ENCODE data around the gene CRABP2.

CRABP2 gene

DNA sequence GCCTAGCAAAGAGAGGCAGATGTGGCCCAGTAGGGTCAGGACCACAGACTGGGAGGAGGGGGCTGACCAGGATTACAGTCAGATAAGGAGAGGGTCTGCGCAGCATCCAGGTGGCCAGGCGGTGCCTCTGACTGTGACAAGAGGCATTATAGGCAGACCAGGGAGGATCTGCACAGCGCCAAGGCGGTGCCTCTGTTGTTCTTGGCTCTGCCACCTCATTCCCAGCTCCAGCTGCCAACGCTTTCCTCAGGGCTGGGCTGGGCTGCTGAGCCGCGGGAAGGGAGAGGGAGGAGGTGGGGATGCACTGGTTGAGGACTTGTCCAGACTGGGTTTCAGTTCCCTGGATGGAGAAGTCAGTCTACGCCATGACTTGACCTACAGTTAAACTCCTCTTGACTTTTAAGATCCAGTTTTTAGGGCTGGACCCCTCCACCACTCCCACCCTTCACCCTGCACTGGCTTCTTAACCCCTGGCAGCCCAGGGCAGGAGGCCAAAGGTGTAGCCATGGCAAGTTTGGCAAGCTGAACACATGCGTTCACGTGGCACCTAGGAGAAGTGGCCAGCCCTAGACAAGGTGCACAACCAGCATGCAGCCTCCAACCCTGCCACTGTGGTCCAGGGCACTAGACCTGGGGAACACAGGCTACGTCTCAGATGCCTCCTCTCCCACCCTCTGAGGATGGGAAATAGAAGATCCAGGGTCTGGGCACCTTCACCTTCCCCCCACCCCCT is 4.5 kb upstream of the CRABP2 start:
- no peak overlapping the region for H3K4me3 ChIP-seq (ENCODE audit: control insufficient read depth, low read depth, low read length)
- peak; percentile 75 for DNase-seq (ENCODE audit: low read depth)
- TF ChIP-seq, protein P1, sequence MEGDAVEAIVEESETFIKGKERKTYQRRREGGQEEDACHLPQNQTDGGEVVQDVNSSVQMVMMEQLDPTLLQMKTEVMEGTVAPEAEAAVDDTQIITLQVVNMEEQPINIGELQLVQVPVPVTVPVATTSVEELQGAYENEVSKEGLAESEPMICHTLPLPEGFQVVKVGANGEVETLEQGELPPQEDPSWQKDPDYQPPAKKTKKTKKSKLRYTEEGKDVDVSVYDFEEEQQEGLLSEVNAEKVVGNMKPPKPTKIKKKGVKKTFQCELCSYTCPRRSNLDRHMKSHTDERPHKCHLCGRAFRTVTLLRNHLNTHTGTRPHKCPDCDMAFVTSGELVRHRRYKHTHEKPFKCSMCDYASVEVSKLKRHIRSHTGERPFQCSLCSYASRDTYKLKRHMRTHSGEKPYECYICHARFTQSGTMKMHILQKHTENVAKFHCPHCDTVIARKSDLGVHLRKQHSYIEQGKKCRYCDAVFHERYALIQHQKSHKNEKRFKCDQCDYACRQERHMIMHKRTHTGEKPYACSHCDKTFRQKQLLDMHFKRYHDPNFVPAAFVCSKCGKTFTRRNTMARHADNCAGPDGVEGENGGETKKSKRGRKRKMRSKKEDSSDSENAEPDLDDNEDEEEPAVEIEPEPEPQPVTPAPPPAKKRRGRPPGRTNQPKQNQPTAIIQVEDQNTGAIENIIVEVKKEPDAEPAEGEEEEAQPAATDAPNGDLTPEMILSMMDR (conservative IDR thresholded peaks at IDR 0.05; ENCODE audit: control insufficient read depth, insufficient read depth, low read depth, low read length): no peak

- no peak overlapping the region for H3K4me3 ChIP-seq (ENCODE audit: control insufficient read depth, low read depth, low read length)
- TF ChIP-seq, protein P1 (conservative IDR thresholded peaks at IDR 0.05; ENCODE audit: control insufficient read depth, insufficient read depth, low read depth, low read length): no peak
- no peak for DNase-seq (ENCODE audit: low read depth)
Measured at GRCh38 chr1:156709031-156709430, 3.6 kb upstream of the CRABP2 start.

- DNase-seq (ENCODE audit: low read depth): peak; percentile 49
- H3K4me3 ChIP-seq (ENCODE audit: control insufficient read depth, low read depth, low read length): no peak overlapping the region
- TF ChIP-seq, protein P1 (conservative IDR thresholded peaks at IDR 0.05; ENCODE audit: control insufficient read depth, insufficient read depth, low read depth, low read length): no peak
Measured at GRCh38 chr1:156708218-156708661, 2.9 kb upstream of the CRABP2 start.

DNA sequence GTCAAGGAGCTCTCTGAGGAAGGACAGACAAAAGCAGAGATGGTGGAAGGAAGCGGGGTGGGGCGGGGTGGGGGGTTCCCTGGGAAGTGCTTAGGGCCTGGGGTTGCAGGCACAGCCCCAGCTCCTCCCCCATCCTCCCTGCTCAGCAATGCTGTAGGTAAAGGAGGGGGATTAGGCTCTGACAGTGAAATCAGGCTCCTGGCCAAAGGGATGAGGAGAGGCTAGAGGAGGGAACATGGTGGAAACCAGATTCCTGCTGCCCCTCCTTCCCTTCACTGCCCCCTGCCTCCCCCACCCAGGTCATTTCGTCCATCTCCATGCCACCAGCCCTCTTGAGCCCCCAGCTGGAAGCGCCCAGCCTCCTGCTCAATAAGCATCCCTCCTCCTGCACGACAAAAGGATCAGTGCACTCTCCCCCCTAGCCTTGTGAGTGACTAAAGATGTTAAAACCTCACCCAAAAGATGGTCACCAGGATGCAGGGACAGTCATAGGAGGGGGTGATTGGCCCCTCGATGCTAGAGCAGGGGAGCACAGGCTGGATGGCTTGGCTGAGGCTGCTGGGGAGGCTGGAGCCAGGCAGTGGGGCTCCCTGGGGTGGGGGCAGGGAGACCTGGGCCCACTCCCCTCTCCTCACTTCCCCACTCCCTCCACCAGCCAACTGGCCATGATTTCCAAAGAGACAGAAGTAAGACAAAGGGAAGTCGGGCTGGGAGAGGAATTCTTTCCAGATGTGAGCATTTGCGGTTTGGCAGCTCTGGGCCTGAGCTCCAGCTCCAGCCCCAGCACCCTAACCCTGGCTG is 2.2 kb upstream of the CRABP2 start:
- DNase-seq (ENCODE audit: low read depth): peak; percentile 79

DNA sequence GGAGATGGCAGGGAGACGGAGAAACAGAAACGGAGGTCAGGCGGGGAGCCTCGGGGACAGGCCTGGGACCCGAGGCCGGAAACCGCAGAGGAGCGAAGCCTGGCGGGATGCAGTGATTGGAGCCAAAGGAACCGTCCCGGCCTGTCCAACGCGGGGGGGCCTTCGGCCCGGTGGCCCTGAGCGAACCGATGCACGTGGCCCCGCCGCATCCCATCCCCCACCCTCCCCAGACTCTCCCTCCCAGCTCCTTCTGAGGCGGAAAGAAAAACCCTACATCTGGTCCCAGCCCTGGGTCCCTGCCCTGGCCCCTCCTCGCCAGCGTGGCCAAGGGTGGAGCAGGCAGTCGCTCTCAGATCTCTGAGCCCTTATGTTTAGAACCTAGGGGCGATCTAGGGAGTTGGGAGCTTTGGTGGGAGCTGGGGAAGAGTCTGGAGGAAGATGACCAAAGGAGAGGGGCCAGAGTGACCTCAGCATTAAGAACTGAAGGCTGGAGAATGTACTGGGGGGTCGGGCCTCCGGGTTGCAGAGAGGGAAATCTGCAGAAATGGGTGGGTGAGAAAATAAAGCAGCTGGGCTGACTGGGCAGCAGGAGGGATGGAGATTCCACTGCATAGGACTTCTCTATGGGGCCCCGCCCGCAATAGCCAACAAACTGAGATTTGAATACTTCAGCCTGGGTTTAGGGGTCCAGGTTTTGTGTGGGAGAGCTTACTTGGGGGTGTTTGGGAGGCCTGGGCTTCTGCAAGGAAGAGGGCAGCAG is 1.5 kb upstream of the CRABP2 start:
- TF ChIP-seq, protein P1 (conservative IDR thresholded peaks at IDR 0.05; ENCODE audit: control insufficient read depth, insufficient read depth, low read depth, low read length): no peak
- H3K4me3 ChIP-seq (ENCODE audit: control insufficient read depth, low read depth, low read length): peak overlapping the region; percentile 43
- peak; percentile 83 for DNase-seq (ENCODE audit: low read depth)

More for the DNA sequence above, 2.2 kb upstream of the CRABP2 start:
- TF ChIP-seq, protein P1 (conservative IDR thresholded peaks at IDR 0.05; ENCODE audit: control insufficient read depth, insufficient read depth, low read depth, low read length): no peak
- peak overlapping the region; percentile 9 for H3K4me3 ChIP-seq (ENCODE audit: control insufficient read depth, low read depth, low read length)

GRCh38 chr1:156705918-156706656 is 704 bp upstream of the CRABP2 start:
- TF ChIP-seq, protein P1 (conservative IDR thresholded peaks at IDR 0.05; ENCODE audit: control insufficient read depth, insufficient read depth, low read depth, low read length): peak; percentile 58
- peak; percentile 67 for DNase-seq (ENCODE audit: low read depth)
- peak overlapping the region; percentile 43 for H3K4me3 ChIP-seq (ENCODE audit: control insufficient read depth, low read depth, low read length)

All from fibroblast of mammary gland (primary cell).